Activated CD8-positive, alpha-beta memory T cell treated with anti-CD3 and anti-CD28 coated beads, Interleukin-2, amount 50 U/mL, for 24 hours (primary cell): Measurements from ENCODE around the gene PGRMC1.
"Not testable (repeated sequence)": the region's sequence is repeated elsewhere in the genome, so short reads cannot be mapped to it uniquely, and the experiment has no call there.

Experiments used
- DNase-seq: peaks from one replicate; pipeline ENCODE4 v3.0.0-alpha.2; 2020; ENCODE audit errors: extremely low read depth

PGRMC1 gene

DNA sequence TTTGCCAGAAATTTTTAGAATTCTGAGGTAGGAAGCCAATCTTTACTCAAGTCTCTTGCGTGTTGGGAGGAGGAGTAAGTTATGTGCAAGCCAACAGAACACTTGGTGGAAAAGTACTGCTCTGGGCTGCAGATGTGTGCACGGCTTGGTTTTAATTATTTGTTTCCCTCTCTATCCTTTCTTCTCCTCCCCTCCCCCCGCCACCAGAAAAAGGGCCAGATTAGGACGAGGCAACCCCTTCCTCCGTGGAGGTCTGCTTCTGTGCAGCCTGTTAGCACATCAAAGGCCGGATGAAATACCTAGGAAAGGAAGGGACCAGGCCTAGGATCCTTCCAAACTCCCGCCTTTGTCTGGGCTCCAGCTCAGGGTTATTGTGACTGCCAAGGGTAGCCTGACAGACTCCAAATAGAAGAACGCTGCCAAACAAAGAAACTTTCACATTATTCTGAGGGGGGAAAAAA is 1.0 kb upstream of the PGRMC1 start:
- DNase-seq = no peak

DNA sequence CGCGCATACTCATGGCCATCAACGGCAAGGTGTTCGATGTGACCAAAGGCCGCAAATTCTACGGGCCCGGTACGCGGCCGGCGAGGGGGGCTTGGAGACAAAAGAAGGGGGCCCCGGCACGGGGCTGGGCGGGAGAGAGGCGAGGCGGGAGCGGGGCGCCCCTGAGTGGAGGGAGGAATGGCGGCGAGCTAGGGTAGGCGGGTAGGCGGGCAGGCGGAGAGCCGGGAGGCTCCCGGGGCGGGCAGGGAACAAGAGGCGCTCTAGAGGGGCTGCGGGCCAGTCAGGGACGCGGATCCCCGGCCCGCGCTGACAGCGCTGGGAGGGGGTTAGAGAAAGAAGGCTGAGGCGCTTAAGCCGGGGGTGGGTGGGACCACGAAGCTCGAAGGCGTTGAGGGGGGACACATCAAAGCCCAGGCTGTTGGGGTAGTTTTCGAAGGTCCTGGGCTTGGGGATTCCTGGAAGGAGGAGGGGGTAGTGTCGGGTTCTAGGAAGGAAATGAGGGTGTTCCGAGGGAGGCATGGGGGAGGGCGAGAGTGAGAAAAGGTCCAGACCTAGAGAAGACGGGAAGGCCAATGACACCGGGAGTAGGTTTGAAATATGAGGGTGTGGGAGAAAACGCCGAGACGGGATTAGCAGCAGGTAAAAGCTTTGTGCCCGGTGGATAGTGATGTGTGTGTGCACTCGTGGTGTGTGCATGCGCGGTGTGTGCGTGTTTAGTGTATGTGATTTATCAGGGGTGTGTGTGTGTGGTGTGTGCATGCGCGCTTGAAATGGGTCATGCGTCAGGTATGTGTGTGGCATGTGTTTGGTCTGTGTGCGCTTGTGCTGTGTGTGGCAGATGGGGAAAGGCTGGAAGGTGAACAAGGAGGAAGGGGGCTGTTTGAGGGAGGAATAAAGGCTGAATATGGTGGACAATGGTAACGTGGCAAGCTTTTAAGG is 807 bp downstream of the PGRMC1 start:
- DNase-seq = no peak

DNA sequence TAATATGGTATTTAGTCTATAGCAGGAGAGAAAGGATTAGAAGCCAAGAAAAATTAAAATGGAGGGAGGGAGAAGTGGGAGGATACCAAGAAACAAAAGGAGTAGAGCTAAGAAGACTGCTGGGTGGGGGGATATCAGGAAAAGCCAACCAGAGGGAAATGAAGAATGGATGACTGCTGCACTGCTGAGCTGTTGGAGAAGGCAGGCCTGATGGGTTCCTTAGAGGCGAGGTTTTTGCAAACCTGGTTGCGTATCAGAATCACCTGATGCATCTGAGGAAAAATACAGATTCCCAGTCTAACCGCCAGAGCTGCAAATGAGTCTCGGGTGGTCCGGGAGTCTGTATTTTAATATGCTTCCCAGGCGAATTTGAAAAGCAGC is 1.5 kb downstream of the PGRMC1 start:
- no peak for DNase-seq

DNA sequence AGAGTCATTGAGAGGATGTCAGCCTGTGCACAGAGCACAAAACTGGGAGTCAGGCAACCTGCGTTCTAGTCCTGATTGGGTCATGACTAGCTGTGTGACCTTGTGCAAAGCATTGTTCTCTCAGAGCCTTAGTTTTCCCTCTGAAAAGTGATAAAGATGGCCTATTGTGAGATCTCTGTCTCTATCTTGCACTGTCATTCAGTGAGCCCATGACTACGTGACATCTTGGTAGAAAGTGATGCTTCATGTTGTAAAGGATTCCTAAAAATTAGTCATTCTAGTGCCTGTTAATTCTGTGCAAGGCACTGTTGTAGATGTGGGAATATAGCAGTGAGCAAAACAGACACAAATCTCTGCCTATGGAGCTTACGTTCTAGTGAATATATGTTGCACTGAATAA is 2.5 kb downstream of the PGRMC1 start:
- DNase-seq = no peak

DNA sequence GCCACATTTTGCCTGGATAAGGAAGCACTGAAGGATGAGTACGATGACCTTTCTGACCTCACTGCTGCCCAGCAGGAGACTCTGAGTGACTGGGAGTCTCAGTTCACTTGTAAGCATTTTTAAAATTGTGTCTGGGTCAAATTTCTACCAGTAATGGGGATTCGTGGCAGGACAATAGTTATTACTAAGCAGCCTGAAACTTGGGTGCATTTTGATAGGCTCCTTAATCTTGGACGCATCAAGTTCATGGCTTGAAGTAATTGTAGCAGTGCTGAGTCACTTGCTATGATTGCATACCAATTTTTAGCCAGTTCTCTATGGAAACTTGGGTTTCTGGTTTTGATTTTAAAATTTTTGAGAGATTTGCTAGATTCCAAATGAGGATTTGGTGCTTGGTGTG is 4.3 kb downstream of the PGRMC1 start:
- no peak for DNase-seq

DNA sequence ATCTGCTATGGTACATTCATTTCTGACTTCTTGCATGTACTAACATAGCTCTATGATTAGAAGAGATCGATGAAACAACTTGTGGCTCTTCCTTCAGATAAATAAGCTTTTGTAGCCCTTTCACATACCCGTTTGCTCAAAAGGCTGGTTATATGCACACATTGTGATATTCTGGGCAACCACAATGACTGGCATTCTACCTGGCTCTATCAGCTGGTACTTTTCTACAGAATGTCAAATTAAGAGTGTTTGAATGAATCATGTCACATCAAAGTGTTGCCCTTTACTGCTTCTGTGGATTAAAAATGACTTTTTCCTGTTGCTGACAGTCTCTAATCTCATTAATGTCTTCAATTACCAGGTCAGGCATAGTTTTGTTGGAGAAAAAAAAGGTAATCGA is 11.6 kb downstream of the PGRMC1 start:
- no peak for DNase-seq

DNA sequence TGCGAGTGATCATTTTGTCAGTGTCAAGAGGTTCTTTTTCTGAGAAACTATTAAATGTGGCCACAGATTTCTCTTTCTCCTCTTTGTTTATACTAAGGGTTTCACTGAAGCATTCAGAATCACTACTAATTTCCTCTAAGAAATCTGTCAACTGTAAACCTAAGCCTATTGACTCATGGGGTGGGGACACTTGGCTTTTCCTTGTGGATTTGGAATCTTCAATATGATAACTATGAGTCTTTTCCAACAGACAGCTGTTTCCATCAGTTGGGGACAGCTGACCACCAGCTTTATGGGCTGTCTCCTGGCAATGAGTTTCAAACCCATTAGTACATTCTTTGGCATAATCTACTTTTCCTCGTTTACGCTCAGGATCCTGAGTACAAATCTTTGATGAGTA is 13.8 kb downstream of the PGRMC1 start:
- DNase-seq = no peak

DNA sequence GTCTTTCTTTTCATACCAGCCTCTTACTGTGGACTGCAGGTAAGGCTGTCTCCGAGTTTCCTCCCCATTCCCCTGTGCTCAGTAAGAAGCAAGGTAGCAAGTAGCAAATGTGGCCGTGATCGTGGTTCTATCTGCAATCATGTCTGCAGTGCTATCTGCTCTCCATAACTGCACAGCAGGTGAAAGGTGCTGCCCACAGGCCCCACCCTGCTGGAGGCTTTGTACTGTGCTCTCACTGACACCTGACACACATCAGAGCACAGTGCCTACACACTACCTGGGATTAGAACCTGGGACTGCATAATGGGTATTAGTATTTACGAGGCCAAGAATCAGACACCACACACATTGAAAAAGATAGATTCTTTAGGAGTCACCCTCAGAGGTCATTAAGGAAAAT is 15.3 kb downstream of the PGRMC1 start:
- no peak for DNase-seq

DNA sequence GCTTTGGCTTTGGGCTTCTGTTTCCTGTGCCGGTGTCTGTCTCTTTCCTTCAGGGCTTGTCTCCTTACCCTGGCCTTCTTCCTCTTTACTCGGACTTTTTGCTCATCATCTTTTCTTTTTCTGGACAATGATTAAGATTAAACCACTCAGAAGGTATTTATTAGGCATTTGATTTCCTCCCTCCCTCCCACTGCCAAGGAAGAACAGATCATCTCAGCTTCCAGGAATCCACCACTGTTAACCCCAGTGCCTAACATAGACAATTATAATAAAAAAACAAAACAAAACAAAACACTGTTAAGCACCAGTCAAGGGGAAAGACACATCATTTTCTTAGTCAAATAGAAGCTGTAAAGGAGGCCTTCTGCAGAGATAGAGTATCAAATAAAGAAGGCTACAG is 16.6 kb downstream of the PGRMC1 start:
- DNase-seq = no peak

DNA sequence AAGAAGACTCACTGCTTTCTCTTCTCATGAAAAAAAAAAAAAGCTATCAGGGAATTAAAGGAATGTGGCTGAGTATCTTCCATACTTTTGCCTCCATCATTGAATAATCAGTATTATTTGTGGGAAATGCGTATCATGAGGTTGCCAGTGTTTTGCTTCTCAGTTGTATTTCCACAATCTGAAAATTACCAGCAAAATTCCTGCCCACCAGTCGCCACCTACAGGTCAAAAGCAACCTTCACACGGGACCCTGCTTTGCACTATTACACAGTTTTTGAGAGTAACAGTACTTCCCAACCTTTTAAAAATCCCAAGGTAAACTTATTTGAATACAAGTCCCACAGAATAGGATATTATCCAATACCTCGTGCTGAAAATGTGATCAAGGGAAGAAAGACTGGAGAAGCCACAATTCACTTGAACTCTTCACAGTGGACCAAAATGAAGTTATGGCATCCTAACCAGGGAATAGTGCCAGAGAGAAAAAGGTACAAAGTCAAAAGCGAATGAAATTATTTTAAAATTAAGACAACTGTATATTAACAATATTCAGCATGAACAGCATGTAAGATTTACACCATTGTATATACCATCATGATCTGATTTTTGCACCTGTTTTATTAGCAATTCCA is 30.4 kb downstream of the PGRMC1 start:
- no peak for DNase-seq

DNA sequence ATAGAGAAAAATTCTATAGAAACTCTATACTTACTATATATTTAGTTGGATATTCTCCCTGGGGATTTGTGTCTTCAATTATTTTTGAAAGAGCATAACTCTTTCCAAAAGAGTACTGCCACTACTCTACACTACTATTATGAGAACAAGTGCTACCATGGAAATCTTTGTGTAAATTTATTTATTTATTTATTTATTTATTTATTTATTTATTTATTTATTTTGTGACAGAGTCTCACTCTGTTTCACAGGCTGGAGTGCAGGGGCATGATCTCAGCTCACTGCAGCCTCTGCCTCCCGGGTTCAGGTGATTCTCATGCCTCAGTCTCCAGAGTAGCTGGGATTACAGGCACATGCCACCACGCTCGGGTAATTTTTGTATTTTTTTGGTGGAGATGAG is 31.0 kb downstream of the PGRMC1 start:
- not testable (repeated sequence) for DNase-seq

DNA sequence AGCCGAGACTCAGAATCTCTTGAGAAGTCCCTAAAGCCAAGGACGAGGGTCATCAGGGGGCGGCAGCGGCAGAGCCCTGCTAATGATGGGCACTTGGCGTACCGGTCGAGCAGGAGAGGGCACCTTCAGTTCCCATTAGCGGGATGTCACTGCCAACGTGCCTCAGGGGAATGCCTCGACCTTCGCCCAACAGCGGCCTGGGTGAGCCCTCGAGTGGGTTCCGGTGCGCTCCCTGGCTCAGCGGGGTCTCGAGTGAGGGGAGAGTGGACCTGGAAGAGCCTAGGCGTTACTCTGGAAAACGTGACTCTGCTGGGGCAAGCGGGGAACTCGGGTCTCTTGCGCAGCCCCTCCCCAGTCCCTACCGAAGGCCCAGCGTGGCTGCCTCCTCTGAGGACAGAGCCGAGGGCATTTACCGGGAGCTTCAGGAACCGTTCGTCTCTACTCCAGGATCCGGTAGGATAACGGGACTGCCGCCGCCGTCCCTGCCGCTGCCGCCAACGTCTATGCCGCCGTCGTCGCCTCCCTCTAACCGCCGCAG is 36.9 kb downstream of the PGRMC1 start:
- DNase-seq = no peak

DNA sequence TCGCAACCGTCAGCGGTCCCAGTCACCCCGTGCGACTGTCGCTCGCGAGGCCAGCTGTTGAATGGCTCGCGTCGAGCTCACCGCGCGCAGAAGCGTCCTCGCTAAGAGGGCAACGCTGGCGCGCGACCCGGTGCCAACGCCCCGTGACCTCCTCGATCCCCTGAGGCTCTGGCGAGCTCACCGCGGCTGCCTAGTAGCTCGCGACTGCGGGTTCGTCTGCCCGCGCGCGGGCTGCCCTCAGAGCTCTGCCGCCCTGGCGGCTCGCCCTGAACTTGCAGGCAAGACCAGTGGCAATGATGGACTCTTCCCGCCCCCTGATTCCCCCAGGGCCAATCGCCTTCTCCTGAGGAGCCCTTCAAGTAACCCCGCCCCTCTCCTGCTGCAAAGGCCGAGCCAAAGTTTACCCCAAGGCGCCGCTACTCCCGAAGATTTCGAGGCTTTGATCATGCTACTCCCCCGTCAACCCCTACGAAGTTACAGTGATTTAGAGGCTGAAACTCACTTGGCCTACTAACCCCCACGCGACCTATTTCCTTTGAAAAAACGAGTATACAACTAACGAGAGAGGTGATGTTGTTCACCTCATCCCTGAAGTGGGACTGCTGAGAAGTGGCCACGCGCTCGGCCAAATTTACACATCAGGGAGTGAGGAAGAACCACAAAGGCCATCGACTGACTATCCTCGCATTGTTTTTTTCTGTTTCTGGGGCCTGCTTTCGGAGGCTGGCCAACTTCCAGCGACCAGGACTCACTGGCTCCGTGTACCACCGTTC is 37.5 kb downstream of the PGRMC1 start:
- DNase-seq = no peak

DNA sequence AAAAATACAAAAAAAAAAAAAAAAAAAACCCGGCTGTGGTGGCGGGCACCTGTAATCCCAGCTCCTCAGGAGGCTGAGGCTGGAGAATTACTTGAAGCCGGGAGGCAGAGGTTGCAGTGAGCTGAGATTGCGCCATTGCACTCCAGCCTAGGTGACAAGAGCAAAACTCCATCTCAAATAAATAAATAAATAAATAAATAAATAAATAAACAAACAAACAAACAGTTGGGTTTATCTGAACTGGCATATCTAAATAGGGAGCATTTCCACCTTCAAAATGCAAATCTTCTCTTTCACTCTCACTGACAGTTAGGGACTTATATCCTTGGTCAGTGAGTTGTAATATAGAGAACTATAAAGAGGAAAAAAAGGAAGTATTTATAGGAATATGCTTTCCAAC is 46.3 kb downstream of the PGRMC1 start:
- DNase-seq = not testable (repeated sequence)

DNA sequence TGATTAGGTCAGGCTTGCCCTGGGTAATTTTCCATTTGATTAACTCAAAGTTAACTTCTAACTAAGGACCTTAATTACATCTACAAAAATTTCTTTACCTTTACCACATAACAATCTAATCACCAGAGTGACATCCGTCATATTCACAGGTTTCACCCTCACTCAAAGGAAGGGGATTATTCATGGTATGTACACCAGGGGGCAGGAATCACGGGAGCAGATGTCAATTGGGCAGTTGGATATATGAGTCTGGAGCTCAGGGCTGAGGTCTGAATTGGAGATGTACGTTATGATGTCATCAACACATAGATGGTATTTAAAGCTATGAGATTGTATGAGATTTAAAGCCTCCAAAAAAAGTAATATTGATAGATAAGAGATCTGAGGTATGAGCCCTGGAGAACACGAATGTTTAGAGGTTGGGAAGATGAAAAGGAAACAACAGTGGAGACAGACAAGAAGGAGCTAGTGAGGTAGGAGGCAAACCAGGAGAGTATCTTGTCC is 52.9 kb downstream of the PGRMC1 start:
- DNase-seq = no peak

DNA sequence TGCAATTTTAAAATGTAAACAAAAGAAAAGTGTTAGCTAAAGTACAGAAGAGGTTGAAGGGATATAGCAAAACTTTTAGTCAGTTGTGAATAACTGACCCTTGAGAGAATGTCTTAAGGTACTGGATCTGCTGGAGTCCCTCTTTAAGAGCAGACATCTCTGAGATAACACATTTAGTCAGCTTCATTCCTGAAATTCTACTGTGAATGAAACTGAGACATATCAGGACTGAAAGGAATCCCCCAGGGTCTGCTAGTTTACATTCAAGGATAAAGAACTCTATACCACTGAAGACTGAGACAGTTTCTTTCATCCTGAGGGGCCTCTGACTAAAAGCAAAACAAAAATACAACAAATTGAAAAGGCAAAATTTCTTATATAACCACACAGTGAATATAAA is 54.4 kb downstream of the PGRMC1 start:
- no peak for DNase-seq

DNA sequence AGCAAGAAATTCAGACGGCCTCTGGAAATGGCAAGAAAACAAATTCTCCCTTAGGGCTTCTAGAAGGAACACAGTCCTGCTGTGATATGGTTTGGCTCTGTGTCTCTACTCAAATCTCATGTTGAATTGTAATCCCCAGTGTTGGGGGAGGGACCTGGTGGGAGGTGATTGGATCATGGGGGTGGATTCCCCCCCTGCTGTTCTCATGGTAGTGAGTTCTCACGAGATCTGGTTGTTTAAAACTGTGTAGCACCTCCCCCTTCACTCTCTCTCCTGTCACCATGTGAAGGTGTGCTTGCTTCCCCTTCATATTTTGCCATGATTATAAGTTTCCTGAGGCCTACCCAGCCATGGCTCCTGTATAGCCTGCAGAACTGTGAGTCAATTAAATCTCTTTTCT is 55.2 kb downstream of the PGRMC1 start:
- not testable (repeated sequence) for DNase-seq

DNA sequence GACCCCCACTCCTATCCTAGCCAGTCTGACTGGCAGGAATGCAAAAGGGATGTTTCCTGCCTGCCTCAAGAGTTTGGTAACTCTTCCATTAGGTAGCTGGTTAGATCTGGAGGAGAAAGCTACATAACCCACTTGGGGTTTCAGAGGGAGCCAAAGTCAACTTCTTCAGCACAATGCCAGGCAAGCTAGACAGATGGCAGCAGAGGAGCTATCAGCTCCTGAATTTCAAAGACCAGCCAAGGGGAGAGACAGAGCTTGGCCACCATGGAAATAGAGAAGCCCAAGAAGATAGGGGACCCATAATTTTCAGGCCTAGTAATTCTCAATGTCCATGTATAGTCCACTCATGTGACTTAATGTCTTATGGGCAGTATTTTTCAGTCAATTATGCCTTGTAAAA is 56.4 kb downstream of the PGRMC1 start:
- no peak for DNase-seq
